Panc1 (cell line): ENCODE measurements around the gene TBC1D23. TPM values are rescaled to one million over a fixed set of nuclear protein-coding genes. Genes with fewer than 3 reads are reported as not detected.
"Not testable (repeated sequence)": the region's sequence is repeated elsewhere in the genome, so short reads cannot be mapped to it uniquely, and the experiment has no call there.

Experiments used
- ATAC-seq: fragments of 200-7000 bp; cut with Tn5 transposase; 2 replicates; pipeline ENCODE4 v1.9.1; 2020; ENCODE audit warnings: mild to moderate bottlenecking, moderate library complexity
- BruUV-seq: library from RNA; stranded (reverse); fragments of 400-500 nt; replicated peaks from 2 replicates; lab custom pipeline; 2021; lab: Mats Ljungman, UMichigan
- CTCF ChIA-PET: fragments of 300-600 bp; sonication (Branson Sonifier 250); formaldehyde crosslinking; loops from one replicate; lab custom pipeline; 2022; ENCODE audit warnings: antibody characterized with exemption; lab: Charles Lee
- POLR2A ChIA-PET: fragments of 300-600 bp; sonication (Branson Sonifier 250); formaldehyde crosslinking; loops from one replicate; lab custom pipeline; 2022; ENCODE audit warnings: antibody characterized with exemption; lab: Charles Lee
- DNase-seq: peaks from one replicate; pipeline ENCODE4 v3.0.0-alpha.2; 2010; ENCODE audit warnings: low read depth, low spot score
- H3K27ac ChIP-seq: 2 replicates; pipeline ENCODE4 v1.5.1; 2011; ENCODE audit warnings: mild to moderate bottlenecking, low read length, inconsistent platforms
- H3K27me3 ChIP-seq: fragments of 200-500 bp; sonication (Bioruptor generic); 2 replicates; pipeline ENCODE4 v1.6.0; 2014; ENCODE audit warnings: low read length, inconsistent platforms; ENCODE audit not compliant: control insufficient read depth, insufficient read depth
- H3K36me3 ChIP-seq: fragments of 200-500 bp; sonication (Bioruptor generic); 2 replicates; pipeline ENCODE4 v1.5.1; 2014; ENCODE audit warnings: inconsistent platforms, mild to moderate bottlenecking, low read length, moderate library complexity; ENCODE audit not compliant: control insufficient read depth, insufficient read depth
- H3K4me1 ChIP-seq: 2 replicates; pipeline ENCODE4 v1.5.1; 2011; ENCODE audit warnings: inconsistent platforms, mild to moderate bottlenecking, low read length, moderate library complexity; ENCODE audit not compliant: control insufficient read depth, insufficient read depth
- H3K4me3 ChIP-seq, 2 experiments: 2 replicates each; pipeline ENCODE4 v1.5.1; 2011 to 2012; ENCODE audit warnings: low read depth in 2 of 2, low read length in 2 of 2, mild to moderate bottlenecking in 2 of 2, inconsistent platforms in 1 of 2, moderate library complexity in 1 of 2
- H3K9me3 ChIP-seq: fragments of 200-500 bp; sonication (Bioruptor generic); 2 replicates; pipeline ENCODE4 v1.5.1; 2014; ENCODE audit warnings: low read depth, mild to moderate bottlenecking, inconsistent platforms, low read length, moderate library complexity; ENCODE audit not compliant: control insufficient read depth, insufficient read depth
- POLR2AphosphoS5 ChIP-seq: IDR thresholded peaks from 2 replicates; pipeline ENCODE4 v1.6.1; 2012; ENCODE audit warnings: mild to moderate bottlenecking, low read depth, low read length, moderate library complexity
- SIN3A ChIP-seq: IDR thresholded peaks from 2 replicates; pipeline ENCODE4 v1.6.1; 2012; ENCODE audit warnings: low read depth, mild to moderate bottlenecking, low read length, moderate library complexity, borderline replicate concordance; ENCODE audit not compliant: insufficient read depth
- TCF7L2 ChIP-seq: IDR thresholded peaks from 2 replicates; pipeline ENCODE4 v1.6.1; 2011; ENCODE audit warnings: mild to moderate bottlenecking, low read depth, low read length, inconsistent platforms
- in situ Hi-C: cut with HindIII; loops from 2 replicates; pipeline ENCODE4 v1.10.0; 2016; ENCODE audit warnings: low sequenced_read_pairs, low pct_unique_long_range_greater_than_20kb
- intact Hi-C: fragments of 100-400 bp; cut with micrococcal nuclease; formaldehyde crosslinking; loops from one replicate; pipeline ENCODE4 v1.10.0; 2022; ENCODE audit not compliant: unreplicated experiment
- total RNA-seq: library from RNA; stranded (reverse); gene quantifications from one replicate; pipeline ENCODE4 v1.2.1, GENCODE V29; 2021; ENCODE audit not compliant: unreplicated experiment
- TF ChIP-seq, protein P1 (sequence below), 2 experiments: IDR thresholded peaks; 2 replicates each; pipeline ENCODE4 v1.6.1; 2011 to 2012; ENCODE audit warnings: low read depth in 2 of 2, control low read depth in 1 of 2, low read length in 1 of 2, mild to moderate bottlenecking in 1 of 2, moderate library complexity in 1 of 2; ENCODE audit not compliant: insufficient read depth in 1 of 2
- TF ChIP-seq, protein P2 (sequence below): fragments of 450-650 bp; IDR thresholded peaks from 2 replicates; pipeline ENCODE4 v1.5.1; 2017; ENCODE audit warnings: mild to moderate bottlenecking

TBC1D23 gene
- total RNA-seq, 1 experiment from 2014 or later: 39.4 TPM

DNA sequence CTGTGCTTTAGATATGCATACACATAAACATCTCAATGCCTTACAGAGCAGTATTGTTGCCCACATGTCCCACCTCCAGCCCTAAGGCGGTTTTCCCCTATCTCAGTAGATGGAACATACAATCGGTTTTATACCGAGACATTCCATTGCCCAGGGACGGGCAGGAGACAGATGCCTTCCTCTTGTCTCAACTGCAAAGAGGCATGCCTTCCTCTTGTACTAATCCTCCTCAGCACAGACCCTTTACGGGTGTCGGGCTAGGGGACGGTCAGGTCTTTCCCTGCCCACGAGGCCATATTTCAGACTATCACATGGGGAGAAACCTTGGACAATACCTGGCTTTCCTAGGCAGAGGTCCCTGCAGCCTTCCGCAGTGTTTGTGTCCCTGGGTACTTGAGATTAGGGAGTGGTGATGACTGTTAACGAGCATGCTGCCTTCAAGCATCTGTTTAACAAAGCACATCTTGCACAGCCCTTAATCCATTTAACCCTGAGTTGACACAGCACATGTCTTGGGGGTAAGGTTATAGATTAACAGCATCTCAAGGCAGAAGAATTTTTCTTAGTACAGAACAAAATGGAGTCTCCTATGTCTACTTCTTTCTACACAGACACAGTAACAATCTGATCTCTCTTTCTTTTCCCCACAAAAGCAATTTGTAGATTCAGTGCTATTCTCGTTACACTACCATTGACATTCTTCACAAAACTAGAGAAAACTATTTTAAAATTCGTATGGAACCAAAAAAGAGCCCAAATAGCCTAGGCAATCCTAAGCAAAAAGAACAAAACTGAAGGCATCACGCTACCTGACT, 12.2 kb downstream of the TBC1D23 start:
- H3K36me3 ChIP-seq, H3K4me1 ChIP-seq, BruUV-seq, H3K4me3 ChIP-seq, CTCF ChIA-PET, H3K27ac ChIP-seq, in situ Hi-C loops, POLR2A ChIA-PET, DNase-seq, ATAC-seq, H3K9me3 ChIP-seq, H3K27me3 ChIP-seq: not testable (repeated sequence)
- intact Hi-C loops: loop anchor here (10.0 kb wide), 1 partner anchor 62 kb away; the partner anchor contains the start of gene NIT2

DNA sequence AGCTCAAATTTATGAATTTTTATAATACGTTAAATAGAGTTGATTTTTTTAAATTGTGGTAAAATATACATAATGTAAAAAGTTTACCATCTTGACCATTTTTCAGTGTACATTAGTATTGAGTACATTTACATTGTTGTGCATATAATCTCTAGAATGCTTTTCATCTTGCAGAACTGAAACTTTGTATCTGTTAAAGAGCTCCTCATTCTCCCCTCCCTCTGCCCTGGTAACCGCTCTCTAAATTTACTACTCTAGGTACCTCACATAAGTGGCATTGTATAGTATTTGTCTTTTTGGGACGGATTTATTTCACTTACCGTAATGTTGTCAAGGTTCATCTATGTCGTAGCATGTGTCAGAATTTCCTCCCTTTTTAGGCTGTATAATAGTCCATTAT, 13.6 kb downstream of the TBC1D23 start:
- intact Hi-C loops (loop anchor here (10.0 kb wide), 1 partner anchor 60 kb away; the partner anchor contains the start of gene NIT2), in situ Hi-C loops (no loop called here)
- no peak for DNase-seq
- no peaks in the 10 kb centered on the region for H3K36me3 ChIP-seq
- no peak overlapping the region for H3K4me3 ChIP-seq
- H3K9me3 ChIP-seq: no peaks in the 10 kb centered on the region
- no peak for ATAC-seq
- POLR2A ChIA-PET: no interaction called here
- no TSS peak for BruUV-seq
- H3K27ac ChIP-seq: no peak overlapping the region
- H3K4me1 ChIP-seq: no peaks in the 10 kb centered on the region
- CTCF ChIA-PET: no interaction called here
- H3K27me3 ChIP-seq: no peaks in the 10 kb centered on the region
- TF ChIP-seq, protein P1, sequence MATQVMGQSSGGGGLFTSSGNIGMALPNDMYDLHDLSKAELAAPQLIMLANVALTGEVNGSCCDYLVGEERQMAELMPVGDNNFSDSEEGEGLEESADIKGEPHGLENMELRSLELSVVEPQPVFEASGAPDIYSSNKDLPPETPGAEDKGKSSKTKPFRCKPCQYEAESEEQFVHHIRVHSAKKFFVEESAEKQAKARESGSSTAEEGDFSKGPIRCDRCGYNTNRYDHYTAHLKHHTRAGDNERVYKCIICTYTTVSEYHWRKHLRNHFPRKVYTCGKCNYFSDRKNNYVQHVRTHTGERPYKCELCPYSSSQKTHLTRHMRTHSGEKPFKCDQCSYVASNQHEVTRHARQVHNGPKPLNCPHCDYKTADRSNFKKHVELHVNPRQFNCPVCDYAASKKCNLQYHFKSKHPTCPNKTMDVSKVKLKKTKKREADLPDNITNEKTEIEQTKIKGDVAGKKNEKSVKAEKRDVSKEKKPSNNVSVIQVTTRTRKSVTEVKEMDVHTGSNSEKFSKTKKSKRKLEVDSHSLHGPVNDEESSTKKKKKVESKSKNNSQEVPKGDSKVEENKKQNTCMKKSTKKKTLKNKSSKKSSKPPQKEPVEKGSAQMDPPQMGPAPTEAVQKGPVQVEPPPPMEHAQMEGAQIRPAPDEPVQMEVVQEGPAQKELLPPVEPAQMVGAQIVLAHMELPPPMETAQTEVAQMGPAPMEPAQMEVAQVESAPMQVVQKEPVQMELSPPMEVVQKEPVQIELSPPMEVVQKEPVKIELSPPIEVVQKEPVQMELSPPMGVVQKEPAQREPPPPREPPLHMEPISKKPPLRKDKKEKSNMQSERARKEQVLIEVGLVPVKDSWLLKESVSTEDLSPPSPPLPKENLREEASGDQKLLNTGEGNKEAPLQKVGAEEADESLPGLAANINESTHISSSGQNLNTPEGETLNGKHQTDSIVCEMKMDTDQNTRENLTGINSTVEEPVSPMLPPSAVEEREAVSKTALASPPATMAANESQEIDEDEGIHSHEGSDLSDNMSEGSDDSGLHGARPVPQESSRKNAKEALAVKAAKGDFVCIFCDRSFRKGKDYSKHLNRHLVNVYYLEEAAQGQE (IDR thresholded peaks at IDR 0.05; ENCODE audit: insufficient read depth in 1 of 2, low read depth in 2 of 2, low read length in 1 of 2): no peak
- TF ChIP-seq, protein P2, sequence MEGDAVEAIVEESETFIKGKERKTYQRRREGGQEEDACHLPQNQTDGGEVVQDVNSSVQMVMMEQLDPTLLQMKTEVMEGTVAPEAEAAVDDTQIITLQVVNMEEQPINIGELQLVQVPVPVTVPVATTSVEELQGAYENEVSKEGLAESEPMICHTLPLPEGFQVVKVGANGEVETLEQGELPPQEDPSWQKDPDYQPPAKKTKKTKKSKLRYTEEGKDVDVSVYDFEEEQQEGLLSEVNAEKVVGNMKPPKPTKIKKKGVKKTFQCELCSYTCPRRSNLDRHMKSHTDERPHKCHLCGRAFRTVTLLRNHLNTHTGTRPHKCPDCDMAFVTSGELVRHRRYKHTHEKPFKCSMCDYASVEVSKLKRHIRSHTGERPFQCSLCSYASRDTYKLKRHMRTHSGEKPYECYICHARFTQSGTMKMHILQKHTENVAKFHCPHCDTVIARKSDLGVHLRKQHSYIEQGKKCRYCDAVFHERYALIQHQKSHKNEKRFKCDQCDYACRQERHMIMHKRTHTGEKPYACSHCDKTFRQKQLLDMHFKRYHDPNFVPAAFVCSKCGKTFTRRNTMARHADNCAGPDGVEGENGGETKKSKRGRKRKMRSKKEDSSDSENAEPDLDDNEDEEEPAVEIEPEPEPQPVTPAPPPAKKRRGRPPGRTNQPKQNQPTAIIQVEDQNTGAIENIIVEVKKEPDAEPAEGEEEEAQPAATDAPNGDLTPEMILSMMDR: no peak
- TF ChIP-seq SIN3A: no peak

- ChIA-PET CTCF (interaction anchor here (0.6 kb wide), 1 partner anchor 294 kb away, joined by 3 read pairs; no protein-coding TSS in a partner anchor), POLR2A (no interaction called here)
- no peaks in the 10 kb centered on the region for H3K4me1 ChIP-seq
- ATAC-seq: no peak
- TF ChIP-seq, protein P1 (IDR thresholded peaks at IDR 0.05; ENCODE audit: insufficient read depth in 1 of 2, low read depth in 2 of 2, low read length in 1 of 2): no peak
- TF ChIP-seq, protein P2: no peak
- TF ChIP-seq SIN3A (no peak), POLR2AphosphoS5 (no peak), TCF7L2 (no peak)
- intact Hi-C loops (loop anchor here (10.0 kb wide), 1 partner anchor 57 kb away; the partner anchor contains the start of gene NIT2), in situ Hi-C loops (no loop called here)
- H3K9me3 ChIP-seq: no peaks in the 10 kb centered on the region
- no peak for DNase-seq
- H3K36me3 ChIP-seq: no peaks in the 10 kb centered on the region
- H3K4me3 ChIP-seq: no peak overlapping the region
- BruUV-seq: no TSS peak
- H3K27me3 ChIP-seq: no peaks in the 10 kb centered on the region
- no peak overlapping the region for H3K27ac ChIP-seq
Observed at GRCh38 chr3:100277255-100277800, 16.5 kb downstream of the TBC1D23 start.
